OCI-LY3 (cell line): ENCODE results near the gene CD28.

ENCODE experiments used
- H2AFZ ChIP-seq: fragments of 200-600, 300-600 bp; shearing (Covaris generic); 2 replicates; pipeline ENCODE4 v1.6.0; 2014; ENCODE audit warnings: antibody characterized with exemption, low read depth, low read length
- H3K27ac ChIP-seq: fragments of 200-600, 300-600 bp; sonication (generic); 2 replicates; pipeline ENCODE4 v1.5.1; 2014; ENCODE audit warnings: mild to moderate bottlenecking, low read length, moderate library complexity, mixed read lengths
- H3K27me3 ChIP-seq: fragments of 200-600, 300-600 bp; sonication (generic); 2 replicates; pipeline ENCODE4 v1.6.1; 2014; ENCODE audit warnings: low read depth, low read length, mixed read lengths
- H3K36me3 ChIP-seq: fragments of 200-600, 300-600 bp; sonication (generic); replicated peaks from 2 replicates; pipeline ENCODE3; 2014; ENCODE audit warnings: low read depth, low read length, mixed read lengths
- H3K4me1 ChIP-seq: fragments of 300-600, 200-600 bp; sonication (generic); 2 replicates; pipeline ENCODE4 v1.6.1; 2014; ENCODE audit warnings: low read length, mixed read lengths
- H3K4me2 ChIP-seq: fragments of 200-600, 300-600 bp; sonication (generic); 2 replicates; pipeline ENCODE4 v1.6.1; 2014; ENCODE audit warnings: low read length, mixed read lengths
- H3K4me3 ChIP-seq: fragments of 300-600, 200-600 bp; sonication (generic); 2 replicates; pipeline ENCODE4 v1.5.1; 2014; ENCODE audit warnings: antibody characterized with exemption, mild to moderate bottlenecking, low read length, moderate library complexity
- H3K79me2 ChIP-seq: fragments of 300-600, 200-600 bp; shearing (Covaris generic); 2 replicates; pipeline ENCODE4 v1.6.1; 2014; ENCODE audit warnings: mild to moderate bottlenecking, low read length, mixed read lengths
- H3K9ac ChIP-seq: fragments of 300-600, 200-600 bp; shearing (Covaris generic); 2 replicates; pipeline ENCODE4 v1.6.0; 2014; ENCODE audit warnings: mild to moderate bottlenecking, low read length, moderate library complexity
- H3K9me3 ChIP-seq: fragments of 200-600, 300-600 bp; shearing (Covaris generic); 2 replicates; pipeline ENCODE4 v1.6.1; 2014; ENCODE audit warnings: low read length, mixed read lengths; ENCODE audit not compliant: insufficient read depth
- H4K20me1 ChIP-seq: fragments of 200-600, 300-600 bp; sonication (generic); 2 replicates; pipeline ENCODE4 v1.6.1; 2016; ENCODE audit warnings: low read length, mixed read lengths; ENCODE audit not compliant: insufficient read depth
- CTCF ChIP-seq: fragments of 200-600, 300-600 bp; sonication (generic); IDR thresholded peaks from 2 replicates; pipeline ENCODE4 v1.5.1; 2014; ENCODE audit warnings: antibody characterized with exemption, low read length, low read depth
- EZH2phosphoT487 ChIP-seq: fragments of 200-600 bp; shearing (Covaris generic); IDR thresholded peaks from 2 replicates; pipeline ENCODE4 v1.6.1; 2018; ENCODE audit warnings: antibody characterized with exemption, mixed run types, low read depth

The CD28 gene

DNA sequence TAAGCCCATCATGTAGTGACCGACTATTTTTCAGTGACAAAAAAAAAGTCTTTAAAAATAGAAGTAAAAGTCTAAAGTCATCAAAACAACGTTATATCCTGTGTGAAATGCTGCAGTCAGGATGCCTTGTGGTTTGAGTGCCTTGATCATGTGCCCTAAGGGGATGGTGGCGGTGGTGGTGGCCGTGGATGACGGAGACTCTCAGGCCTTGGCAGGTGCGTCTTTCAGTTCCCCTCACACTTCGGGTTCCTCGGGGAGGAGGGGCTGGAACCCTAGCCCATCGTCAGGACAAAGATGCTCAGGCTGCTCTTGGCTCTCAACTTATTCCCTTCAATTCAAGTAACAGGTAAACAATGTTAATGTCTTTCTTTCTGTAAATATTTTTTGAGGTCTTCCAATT lies at the start of gene CD28:
CD28 (plus strand) TSS at position 237 of the 400 bp plus-strand sequence; CDS start at position 295, 58 bp downstream.
- H3K9me3 ChIP-seq: no peaks in the 10 kb centered on the region
- H3K36me3 ChIP-seq: no peaks in the 10 kb centered on the region
- TF ChIP-seq EZH2phosphoT487 (no peak), CTCF (no peak)
- peak within 1 kb of the TSS; percentile 11; the same call in 1 of the 2 replicates for H3K4me3 ChIP-seq
- peak within 1 kb of the TSS; percentile 53 for H3K27ac ChIP-seq
- peaks cover 35% of the 10 kb centered on the region for H3K4me1 ChIP-seq
- no peaks in the 10 kb centered on the region for H3K79me2 ChIP-seq
- H4K20me1 ChIP-seq: no peaks in the 10 kb centered on the region
- peak within 1 kb of the TSS; percentile 66 for H3K4me2 ChIP-seq
- H3K27me3 ChIP-seq: peaks cover 22% of the 10 kb centered on the region
- 0 out of 2 replicates have a peak within 1 kb of the TSS, but pooled peaks have one; percentile 2 for H2AFZ ChIP-seq
- peak within 1 kb of the TSS; percentile 21; the same call in 1 of the 2 replicates for H3K9ac ChIP-seq

DNA sequence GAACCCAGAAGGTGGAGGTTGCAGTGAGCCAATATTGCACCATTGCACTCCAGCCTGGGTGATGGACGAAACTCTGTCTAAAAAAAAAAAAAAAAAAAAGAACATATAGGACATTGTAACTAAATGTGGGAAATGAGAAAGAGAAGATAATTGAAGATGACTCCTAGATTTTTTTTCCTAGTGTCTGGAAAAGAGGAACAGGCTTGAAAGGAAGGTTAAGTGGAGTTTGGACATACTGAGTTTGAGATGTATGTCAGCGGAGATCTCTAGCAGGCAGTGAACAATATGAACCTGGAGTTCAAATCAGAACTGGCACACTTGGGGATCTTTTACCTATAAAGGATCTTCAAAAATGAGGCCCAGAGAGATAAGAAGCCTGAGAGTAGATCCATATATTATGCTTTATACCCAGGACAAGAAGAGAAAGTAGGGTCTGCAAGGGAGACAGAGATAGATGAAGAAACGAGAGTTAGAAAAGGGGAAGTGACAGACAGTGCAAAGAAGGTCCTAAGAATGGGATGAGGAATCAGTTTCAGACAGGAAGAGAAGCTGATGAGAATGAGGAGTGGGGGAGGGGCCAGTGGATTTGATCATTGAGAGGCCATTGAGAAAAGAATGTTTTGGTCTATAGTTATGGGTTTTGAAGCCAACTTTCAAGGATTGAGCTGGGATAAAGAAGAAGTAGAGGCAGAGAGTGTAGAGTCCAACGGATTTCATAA lies 46.9 kb upstream of the CD28 start:
- TF ChIP-seq EZH2phosphoT487: no peak
- TF ChIP-seq CTCF: no peak
- H3K27ac ChIP-seq: no peak overlapping the region
- H3K4me1 ChIP-seq: peaks cover 68% of the 10 kb centered on the region
- H3K4me2 ChIP-seq: peak overlapping the region; percentile 63
- no peaks in the 10 kb centered on the region for H4K20me1 ChIP-seq
- no peaks in the 10 kb centered on the region for H3K79me2 ChIP-seq
- H2AFZ ChIP-seq: no peak overlapping the region
- H3K36me3 ChIP-seq: no peaks in the 10 kb centered on the region
- peak overlapping the region; percentile 23; the same call in 1 of the 2 replicates for H3K4me3 ChIP-seq
- no peaks in the 10 kb centered on the region for H3K9me3 ChIP-seq
- no peak overlapping the region for H3K9ac ChIP-seq
- H3K27me3 ChIP-seq: peaks cover 14% of the 10 kb centered on the region; the same call in 1 of the 2 replicates

- H3K79me2 ChIP-seq: no peaks in the 10 kb centered on the region
- no peak overlapping the region for H3K9ac ChIP-seq
- no peak overlapping the region for H3K4me3 ChIP-seq
- no peak overlapping the region for H3K27ac ChIP-seq
- no peaks in the 10 kb centered on the region for H4K20me1 ChIP-seq
- TF ChIP-seq CTCF (no peak), EZH2phosphoT487 (no peak)
- H3K27me3 ChIP-seq: peaks cover 10% of the 10 kb centered on the region; the same call in 1 of the 2 replicates
- no peaks in the 10 kb centered on the region for H3K9me3 ChIP-seq
- H3K4me2 ChIP-seq: peak overlapping the region; percentile 63
- peaks cover 58% of the 10 kb centered on the region for H3K4me1 ChIP-seq
- H3K36me3 ChIP-seq: no peaks in the 10 kb centered on the region
- H2AFZ ChIP-seq: no peak overlapping the region
Measured at GRCh38 chr2:203660465-203660864, 46.0 kb upstream of the CD28 start.

- Histone ChIP-seq H3K27me3 (peaks cover 12% of the 10 kb centered on the region; the same call in 1 of the 2 replicates), H3K27ac (no peak overlapping the region), H3K9ac (no peak overlapping the region), H3K36me3 (no peaks in the 10 kb centered on the region), H3K79me2 (no peaks in the 10 kb centered on the region), H4K20me1 (no peaks in the 10 kb centered on the region), H3K4me3 (no peak overlapping the region), H3K4me2 (no peak overlapping the region), H3K4me1 (peaks cover 49% of the 10 kb centered on the region), H3K9me3 (no peaks in the 10 kb centered on the region), H2AFZ (no peak overlapping the region)
- TF ChIP-seq CTCF: no peak
- TF ChIP-seq EZH2phosphoT487: no peak
Measured at GRCh38 chr2:203661279-203661908, 45.0 kb upstream of the CD28 start.
